ENCODE data around the gene BDH1.

DNA sequence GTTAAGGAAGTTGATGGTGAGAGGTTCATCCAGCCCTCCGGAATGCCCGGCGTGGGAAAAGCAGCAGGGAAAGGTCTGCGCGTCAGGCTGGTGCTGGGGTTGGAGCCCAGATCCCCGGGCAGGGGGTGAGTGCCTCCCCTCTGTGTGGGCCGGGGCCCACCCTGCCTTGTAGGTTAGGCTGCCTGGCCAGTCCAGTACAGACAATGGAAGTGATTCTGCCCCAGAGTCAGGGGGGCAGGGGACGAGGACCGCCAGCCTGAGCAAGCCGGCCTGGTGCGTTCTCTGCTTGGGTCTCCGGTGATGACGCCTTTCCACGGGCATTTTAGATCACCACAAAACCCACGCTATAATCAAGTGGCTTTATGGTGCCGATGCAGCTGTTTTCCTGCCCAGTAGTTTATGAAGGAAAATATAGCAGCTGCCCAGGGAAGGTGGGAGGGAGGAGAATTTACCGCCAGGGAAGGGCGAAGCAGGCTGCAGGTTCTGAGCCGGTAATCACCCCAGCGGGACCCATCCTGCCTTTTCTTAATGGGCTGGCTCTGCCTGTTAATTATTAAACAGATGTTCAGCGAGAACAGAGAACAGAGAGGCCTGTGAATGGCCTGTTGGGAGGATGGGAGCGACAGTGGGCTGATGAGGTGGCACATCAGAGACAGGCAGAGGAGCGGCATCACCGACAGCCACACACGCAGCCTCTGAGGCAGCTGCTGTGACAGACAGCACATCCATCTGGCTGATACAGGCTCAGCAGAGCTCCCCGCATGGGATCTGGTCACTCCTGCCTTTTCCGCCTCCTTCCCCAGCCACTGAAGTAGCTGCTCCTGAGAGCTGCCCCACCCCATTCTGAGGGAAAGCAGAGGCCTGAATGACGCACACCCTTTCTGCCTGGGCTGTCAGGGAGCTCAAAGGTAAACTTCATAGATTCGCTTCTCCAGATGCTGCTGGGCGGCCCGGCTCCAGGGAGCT is 35.2 kb downstream of the BDH1 start:
- no peak for TF ChIP-seq CTCF (IDR thresholded peaks at IDR 0.05)
- TF ChIP-seq POLR2AphosphoS5 (IDR thresholded peaks at IDR 0.05), result no peak
- no peak for TF ChIP-seq POLR2A (IDR thresholded peaks at IDR 0.05)

All from breast epithelium (tissue), 3 donors.